SK-N-SH treated with all-trans-retinoic acid at 6 μM for 48 hours (cell line): ENCODE measurements around the gene GPC5.

Experiments used
- ARNTL ChIP-seq: fragments of 450-650 bp; formaldehyde crosslinking; IDR thresholded peaks from 2 replicates; pipeline ENCODE4 v1.5.0; 2020; ENCODE audit warnings: low read depth, mild to moderate bottlenecking, moderate library complexity, borderline replicate concordance
- OSR1 ChIP-seq: fragments of 250-450 bp; sonication (Bioruptor Pico); IDR thresholded peaks from 2 replicates; pipeline ENCODE4 v1.8.0; 2022; ENCODE audit warnings: moderate library complexity, mild to moderate bottlenecking, inconsistent platforms
- RARB ChIP-seq: fragments of 250-450 bp; sonication (Bioruptor Pico); IDR thresholded peaks from 2 replicates; pipeline ENCODE4 v1.8.0; 2021; ENCODE audit warnings: mild to moderate bottlenecking, moderate library complexity
- TOX ChIP-seq: fragments of 250-450 bp; sonication (Bioruptor Pico); IDR thresholded peaks from 2 replicates; pipeline ENCODE4 v1.8.0; 2021; ENCODE audit warnings: mild to moderate bottlenecking, moderate library complexity, borderline replicate concordance
- ZFP30 ChIP-seq: fragments of 450-650 bp; formaldehyde crosslinking; IDR thresholded peaks from 2 replicates; pipeline ENCODE4 v1.5.0; 2022; ENCODE audit warnings: mild to moderate bottlenecking, moderate library complexity
- TF ChIP-seq, protein P1 (sequence below): fragments of 250-450 bp; sonication (Bioruptor Pico); IDR thresholded peaks from 2 replicates; pipeline ENCODE4 v1.8.0; 2021; ENCODE audit warnings: low read depth, mild to moderate bottlenecking, moderate library complexity, borderline replicate concordance
- TF ChIP-seq, protein P2 (sequence below): fragments of 250-450 bp; sonication (Bioruptor Pico); IDR thresholded peaks from 2 replicates; pipeline ENCODE4 v1.8.0; 2020; ENCODE audit warnings: mild to moderate bottlenecking, moderate library complexity, borderline replicate concordance

DNA sequence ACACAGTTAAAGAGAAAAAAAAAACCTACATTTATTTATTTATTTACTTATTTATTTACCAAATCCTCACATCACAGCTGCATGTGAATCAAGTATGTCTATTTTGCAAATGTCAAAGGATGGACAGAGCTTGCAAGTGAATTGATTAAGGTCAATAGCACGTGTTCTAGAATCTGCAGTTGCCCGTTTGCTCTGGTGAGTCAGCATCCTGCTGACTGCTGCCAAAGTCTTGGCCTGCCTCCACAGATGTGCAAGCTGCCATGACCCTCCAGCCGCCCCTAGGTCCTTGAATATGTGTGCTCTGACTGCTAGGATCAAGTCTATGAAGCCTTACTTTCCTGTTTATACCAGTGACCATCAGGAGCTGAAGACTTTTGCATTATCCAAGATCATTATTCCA is 320.6 kb downstream of the GPC5 start:
- TF ChIP-seq, protein P1, sequence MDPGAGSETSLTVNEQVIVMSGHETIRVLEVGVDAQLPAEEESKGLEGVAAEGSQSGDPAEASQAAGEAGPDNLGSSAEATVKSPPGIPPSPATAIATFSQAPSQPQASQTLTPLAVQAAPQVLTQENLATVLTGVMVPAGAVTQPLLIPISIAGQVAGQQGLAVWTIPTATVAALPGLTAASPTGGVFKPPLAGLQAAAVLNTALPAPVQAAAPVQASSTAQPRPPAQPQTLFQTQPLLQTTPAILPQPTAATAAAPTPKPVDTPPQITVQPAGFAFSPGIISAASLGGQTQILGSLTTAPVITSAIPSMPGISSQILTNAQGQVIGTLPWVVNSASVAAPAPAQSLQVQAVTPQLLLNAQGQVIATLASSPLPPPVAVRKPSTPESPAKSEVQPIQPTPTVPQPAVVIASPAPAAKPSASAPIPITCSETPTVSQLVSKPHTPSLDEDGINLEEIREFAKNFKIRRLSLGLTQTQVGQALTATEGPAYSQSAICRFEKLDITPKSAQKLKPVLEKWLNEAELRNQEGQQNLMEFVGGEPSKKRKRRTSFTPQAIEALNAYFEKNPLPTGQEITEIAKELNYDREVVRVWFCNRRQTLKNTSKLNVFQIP = no peak
- TF ChIP-seq OSR1 (CRISPR knock-in tag) (no peak), TOX (no peak), ZFP30 (CRISPR knock-in tag) (no peak), RARB (CRISPR knock-in tag) (no peak), ARNTL (CRISPR knock-in tag) (no peak)
- TF ChIP-seq, protein P2, sequence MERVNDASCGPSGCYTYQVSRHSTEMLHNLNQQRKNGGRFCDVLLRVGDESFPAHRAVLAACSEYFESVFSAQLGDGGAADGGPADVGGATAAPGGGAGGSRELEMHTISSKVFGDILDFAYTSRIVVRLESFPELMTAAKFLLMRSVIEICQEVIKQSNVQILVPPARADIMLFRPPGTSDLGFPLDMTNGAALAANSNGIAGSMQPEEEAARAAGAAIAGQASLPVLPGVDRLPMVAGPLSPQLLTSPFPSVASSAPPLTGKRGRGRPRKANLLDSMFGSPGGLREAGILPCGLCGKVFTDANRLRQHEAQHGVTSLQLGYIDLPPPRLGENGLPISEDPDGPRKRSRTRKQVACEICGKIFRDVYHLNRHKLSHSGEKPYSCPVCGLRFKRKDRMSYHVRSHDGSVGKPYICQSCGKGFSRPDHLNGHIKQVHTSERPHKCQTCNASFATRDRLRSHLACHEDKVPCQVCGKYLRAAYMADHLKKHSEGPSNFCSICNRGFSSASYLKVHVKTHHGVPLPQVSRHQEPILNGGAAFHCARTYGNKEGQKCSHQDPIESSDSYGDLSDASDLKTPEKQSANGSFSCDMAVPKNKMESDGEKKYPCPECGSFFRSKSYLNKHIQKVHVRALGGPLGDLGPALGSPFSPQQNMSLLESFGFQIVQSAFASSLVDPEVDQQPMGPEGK (CRISPR knock-in tag) = no peak
